ENCODE measurements around the gene ATP11B. TPM values are rescaled to one million over a fixed set of nuclear protein-coding genes. Genes with fewer than 3 reads are reported as not detected.
A peak's percentile ranks its signal among the peaks of the same experiment; 100 is the strongest.

ATP11B gene
- total RNA-seq, 2 donors from 2014 or later, result 158 to 160 TPM

DNA sequence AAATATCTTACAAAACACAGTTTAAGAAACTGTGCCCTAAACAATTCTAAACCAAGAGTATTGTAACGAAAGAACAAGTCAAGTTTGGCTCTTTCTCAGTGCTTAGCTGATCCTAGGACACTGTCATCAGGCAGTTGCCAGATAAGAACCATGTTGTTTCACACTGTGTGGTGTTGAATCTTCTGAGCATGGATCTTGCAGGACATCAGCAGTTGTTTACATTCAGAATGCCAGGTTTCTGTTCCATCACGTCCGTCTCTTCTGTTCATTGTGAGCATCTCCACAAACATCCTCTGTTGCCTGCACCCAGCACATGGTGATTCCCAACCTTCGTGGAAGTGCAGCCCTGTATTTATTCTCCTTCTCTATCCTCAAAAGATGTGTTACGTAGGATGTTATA lies 119.2 kb downstream of the ATP11B start:
- Mint-ChIP-seq H3K27ac (peak overlapping the region; percentile 69 to 72), H3K36me3 (peaks cover 7% of the 10 kb centered on the region)

GRCh38 chr3:182913889-182914288 lies 120.6 kb downstream of the ATP11B start:
- H3K4me1 Mint-ChIP-seq (ENCODE audit: low read depth in 2 of 2), result peaks cover 38 to 54% of the 10 kb centered on the region in 2 donors
- no peaks in the 10 kb centered on the region for H3K27me3 Mint-ChIP-seq
- DNase-seq (ENCODE audit: low spot score) (no peak), ATAC-seq (peak; percentile 34 to 60)
- H3K27ac Mint-ChIP-seq, result peak overlapping the region; percentile 42 to 88
- H3K36me3 Mint-ChIP-seq, result peaks cover 7% of the 10 kb centered on the region
- H3K9me3 Mint-ChIP-seq, result no peaks in the 10 kb centered on the region
- H3K4me3 Mint-ChIP-seq, result peak overlapping the region; percentile 53

More for the DNA sequence above, 119.2 kb downstream of the ATP11B start:
- no peaks in the 10 kb centered on the region for H3K27me3 Mint-ChIP-seq
- DNase-seq (ENCODE audit: low spot score), result no peak
- peaks cover 38 to 55% of the 10 kb centered on the region in 2 donors for H3K4me1 Mint-ChIP-seq (ENCODE audit: low read depth in 2 of 2)
- H3K4me3 Mint-ChIP-seq, result no peak overlapping the region
- ATAC-seq, result no peak
- no peaks in the 10 kb centered on the region for H3K9me3 Mint-ChIP-seq

- H3K4me1 Mint-ChIP-seq (ENCODE audit: low read depth in 2 of 2), result peaks cover 35 to 50% of the 10 kb centered on the region in 2 donors
- ATAC-seq (peak in 1 of 2 donors; percentile 39), DNase-seq (ENCODE audit: low spot score) (no peak)
- no peaks in the 10 kb centered on the region for H3K9me3 Mint-ChIP-seq
- H3K36me3 Mint-ChIP-seq, result peaks cover 7% of the 10 kb centered on the region
- H3K27ac Mint-ChIP-seq, result peak overlapping the region; percentile 42 to 88
- no peaks in the 10 kb centered on the region for H3K27me3 Mint-ChIP-seq
- H3K4me3 Mint-ChIP-seq, result peak overlapping the region; percentile 25
Observed at GRCh38 chr3:182914341-182914740, 121.0 kb downstream of the ATP11B start.

DNA sequence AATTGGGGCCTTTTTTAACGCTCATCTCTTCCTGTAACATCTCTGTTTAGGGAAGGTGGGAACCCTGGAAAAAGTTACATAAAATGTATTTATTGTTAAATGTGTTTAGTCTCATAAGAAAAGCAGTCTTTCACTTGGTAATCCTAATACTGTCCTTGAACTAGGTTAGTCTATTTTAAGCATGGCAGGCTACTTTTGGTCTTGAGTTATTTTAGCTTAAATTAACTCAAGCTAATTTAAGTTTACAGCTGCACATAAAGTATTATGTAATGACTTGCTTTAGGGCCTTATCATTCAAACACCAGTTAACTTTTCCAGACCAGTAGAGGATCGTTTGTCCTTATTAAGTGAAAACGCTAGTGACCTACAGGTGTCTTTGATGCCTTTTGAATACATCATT lies 123.8 kb downstream of the ATP11B start:
- no peaks in the 10 kb centered on the region for H3K27me3 Mint-ChIP-seq
- peaks cover 17 to 27% of the 10 kb centered on the region in 2 donors for H3K4me1 Mint-ChIP-seq (ENCODE audit: low read depth in 2 of 2)
- no peak for DNase-seq (ENCODE audit: low spot score)
- ATAC-seq, result no peak
- peaks cover 7% of the 10 kb centered on the region for H3K36me3 Mint-ChIP-seq
- H3K9me3 Mint-ChIP-seq, result no peaks in the 10 kb centered on the region
- H3K4me3 Mint-ChIP-seq, result no peak overlapping the region
- no peak overlapping the region for H3K27ac Mint-ChIP-seq

- H3K36me3 Mint-ChIP-seq, result peaks cover under 1% of the 10 kb centered on the region
- H3K4me3 Mint-ChIP-seq, result no peak overlapping the region
- DNase-seq (ENCODE audit: low spot score) (no peak), ATAC-seq (no peak)
- H3K4me1 Mint-ChIP-seq (ENCODE audit: low read depth in 2 of 2), result peaks cover 1 to 3% of the 10 kb centered on the region in 2 donors
- no peaks in the 10 kb centered on the region for H3K27me3 Mint-ChIP-seq
- no peak overlapping the region for H3K27ac Mint-ChIP-seq
- H3K9me3 Mint-ChIP-seq, result no peaks in the 10 kb centered on the region
Observed at GRCh38 chr3:182919866-182920357, 126.6 kb downstream of the ATP11B start.

DNA sequence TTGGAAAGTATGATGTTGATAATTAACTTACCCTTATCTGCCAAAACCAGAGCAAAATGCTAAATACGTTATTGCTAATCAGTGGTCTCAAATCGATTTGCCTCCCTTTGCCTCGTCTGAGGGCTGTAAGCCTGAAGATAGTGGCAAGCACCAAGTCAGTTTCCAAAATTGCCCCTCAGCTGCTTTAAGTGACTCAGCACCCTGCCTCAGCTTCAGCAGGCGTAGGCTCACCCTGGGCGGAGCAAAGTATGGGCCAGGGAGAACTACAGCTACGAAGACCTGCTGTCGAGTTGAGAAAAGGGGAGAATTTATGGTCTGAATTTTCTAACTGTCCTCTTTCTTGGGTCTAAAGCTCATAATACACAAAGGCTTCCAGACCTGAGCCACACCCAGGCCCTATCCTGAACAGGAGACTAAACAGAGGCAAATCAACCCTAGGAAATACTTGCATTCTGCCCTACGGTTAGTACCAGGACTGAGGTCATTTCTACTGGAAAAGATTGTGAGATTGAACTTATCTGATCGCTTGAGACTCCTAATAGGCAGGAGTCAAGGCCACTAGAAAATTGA lies 127.3 kb downstream of the ATP11B start:
- H3K36me3 Mint-ChIP-seq, result no peaks in the 10 kb centered on the region
- H3K4me3 Mint-ChIP-seq, result no peak overlapping the region
- peaks cover 7 to 8% of the 10 kb centered on the region in 2 donors for H3K4me1 Mint-ChIP-seq (ENCODE audit: low read depth in 2 of 2)
- ATAC-seq (peak in 1 of 2 donors; percentile 36), DNase-seq (ENCODE audit: low spot score) (no peak)
- no peaks in the 10 kb centered on the region for H3K27me3 Mint-ChIP-seq
- no peaks in the 10 kb centered on the region for H3K9me3 Mint-ChIP-seq
- no peak overlapping the region for H3K27ac Mint-ChIP-seq

- ATAC-seq, result no peak
- no peaks in the 10 kb centered on the region for H3K36me3 Mint-ChIP-seq
Observed at GRCh38 chr3:182921665-182922355, 128.5 kb downstream of the ATP11B start.

DNA sequence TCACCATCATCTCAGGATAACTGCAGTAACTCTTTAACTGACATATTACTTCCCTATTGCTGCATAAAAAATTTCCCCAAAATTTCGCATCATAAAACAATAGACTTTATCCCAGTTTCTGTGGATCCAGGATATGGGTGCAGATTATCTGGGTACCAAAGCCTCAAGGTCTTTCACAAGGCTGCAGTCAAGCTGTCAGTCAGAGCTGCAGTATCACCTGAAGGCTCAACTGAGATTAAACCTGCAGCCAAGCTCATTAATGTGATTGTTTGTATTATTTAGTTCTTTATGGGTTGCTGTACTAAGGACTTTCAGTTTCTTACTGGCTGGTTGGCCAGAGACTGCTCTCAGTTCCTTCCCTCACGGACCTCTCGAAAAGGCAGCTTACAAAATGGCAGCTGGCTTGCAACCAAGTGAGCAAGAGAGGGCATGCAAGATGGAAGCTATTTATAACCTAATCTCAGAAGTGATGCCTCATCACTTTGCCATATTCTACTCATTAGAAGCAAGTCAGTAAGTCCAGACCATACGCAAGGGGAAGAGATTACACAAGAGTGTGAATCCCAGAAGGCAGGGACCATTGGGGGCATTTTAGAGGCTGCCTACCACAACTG lies 132.1 kb downstream of the ATP11B start:
- H3K27me3 Mint-ChIP-seq, result no peaks in the 10 kb centered on the region
- H3K4me1 Mint-ChIP-seq (ENCODE audit: low read depth in 2 of 2), result peaks cover 22 to 23% of the 10 kb centered on the region in 2 donors
- no peaks in the 10 kb centered on the region for H3K9me3 Mint-ChIP-seq
- H3K27ac Mint-ChIP-seq, result peak overlapping the region; percentile 15 to 29
- peaks cover 5% of the 10 kb centered on the region for H3K36me3 Mint-ChIP-seq
- ATAC-seq, result no peak
- no peak overlapping the region for H3K4me3 Mint-ChIP-seq
- no peak for DNase-seq (ENCODE audit: low spot score)

More at GRCh38 chr3:182921665-182922355, 128.5 kb downstream of the ATP11B start:
- Mint-ChIP-seq H3K27ac (no peak overlapping the region), H3K27me3 (no peaks in the 10 kb centered on the region), H3K9me3 (no peaks in the 10 kb centered on the region), H3K4me1 (ENCODE audit: low read depth in 2 of 2) (peaks cover 16% of the 10 kb centered on the region in 2 donors), H3K4me3 (no peak overlapping the region)
- DNase-seq (ENCODE audit: low spot score), result no peak

DNA sequence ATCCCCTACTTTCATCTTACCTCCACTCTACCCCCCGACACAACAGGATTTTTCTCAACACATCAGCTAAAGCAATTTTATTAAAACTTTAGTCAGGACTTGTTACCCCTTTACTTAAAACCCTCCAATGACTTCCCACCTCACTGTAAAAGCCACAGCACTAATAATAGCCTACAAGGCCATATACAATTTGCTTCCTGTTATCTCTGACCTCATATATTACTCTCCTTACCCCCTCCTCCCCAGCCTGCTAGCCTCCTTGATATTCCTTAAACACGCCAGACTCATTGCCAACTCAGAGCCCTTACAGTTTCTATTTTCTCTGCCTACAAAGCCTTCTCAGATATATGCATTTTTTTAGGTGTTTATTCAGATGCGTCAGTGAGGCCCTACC lies 132.6 kb downstream of the ATP11B start:
- peaks cover 22 to 23% of the 10 kb centered on the region in 2 donors for H3K4me1 Mint-ChIP-seq (ENCODE audit: low read depth in 2 of 2)
- peak overlapping the region; percentile 6 to 15 for H3K27ac Mint-ChIP-seq
- no peaks in the 10 kb centered on the region for H3K27me3 Mint-ChIP-seq
- no peak for DNase-seq (ENCODE audit: low spot score)
- H3K4me3 Mint-ChIP-seq, result no peak overlapping the region
- H3K9me3 Mint-ChIP-seq, result no peaks in the 10 kb centered on the region
- ATAC-seq, result no peak
- peaks cover 7% of the 10 kb centered on the region for H3K36me3 Mint-ChIP-seq

- H3K4me3 Mint-ChIP-seq, result no peak overlapping the region
- DNase-seq (ENCODE audit: low spot score) (no peak), ATAC-seq (no peak)
- peaks cover 16% of the 10 kb centered on the region for H3K36me3 Mint-ChIP-seq
- H3K4me1 Mint-ChIP-seq (ENCODE audit: low read depth in 2 of 2), result peaks cover 11 to 14% of the 10 kb centered on the region in 2 donors
- peak overlapping the region in 1 of 2 donors; percentile 56 for H3K27ac Mint-ChIP-seq
- no peaks in the 10 kb centered on the region for H3K27me3 Mint-ChIP-seq
- H3K9me3 Mint-ChIP-seq, result peaks cover 3% of the 10 kb centered on the region
Observed at GRCh38 chr3:182935803-182936202, 142.5 kb downstream of the ATP11B start.

DNA sequence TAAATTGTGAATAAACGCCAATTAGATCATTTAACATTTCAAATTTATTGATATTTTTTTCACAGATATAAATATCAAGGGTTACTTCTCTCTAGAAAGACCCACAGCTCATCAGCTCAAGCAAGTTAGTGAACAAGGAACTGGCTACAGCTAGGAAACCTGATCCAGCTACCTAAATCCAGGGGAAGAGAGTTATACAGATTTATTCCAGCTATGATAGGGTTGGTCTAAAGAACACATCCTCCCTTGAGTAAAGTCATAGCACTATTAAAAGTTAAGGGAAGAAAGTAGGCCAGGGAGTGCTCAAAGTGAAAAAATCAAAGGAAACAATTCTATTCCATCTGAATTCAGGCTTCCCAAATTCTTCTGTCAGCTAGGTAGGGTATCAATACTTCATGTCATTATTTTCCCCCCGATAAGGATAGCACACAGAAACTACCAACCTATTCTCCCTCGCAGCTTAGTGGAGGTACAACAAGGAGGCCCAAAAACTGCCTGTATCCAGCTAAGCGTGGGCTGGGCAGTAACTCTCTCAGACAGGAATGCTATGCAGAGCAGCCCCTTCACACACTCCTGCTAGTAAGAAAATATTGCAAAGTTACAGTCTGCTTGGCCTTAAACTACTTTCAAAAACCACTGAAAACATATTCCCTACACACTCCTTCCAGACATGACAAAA lies 143.1 kb downstream of the ATP11B start:
- Mint-ChIP-seq H3K27ac (peak overlapping the region in 1 of 2 donors; percentile 56), H3K4me1 (ENCODE audit: low read depth in 2 of 2) (peaks cover 11 to 14% of the 10 kb centered on the region in 2 donors), H3K36me3 (peaks cover 10% of the 10 kb centered on the region), H3K4me3 (no peak overlapping the region), H3K27me3 (no peaks in the 10 kb centered on the region), H3K9me3 (peaks cover 3% of the 10 kb centered on the region)
- no peak for ATAC-seq
- no peak for DNase-seq (ENCODE audit: low spot score)

- H3K36me3 Mint-ChIP-seq, result peaks cover 9% of the 10 kb centered on the region
- peaks cover 11 to 14% of the 10 kb centered on the region in 2 donors for H3K4me1 Mint-ChIP-seq (ENCODE audit: low read depth in 2 of 2)
- peaks cover 3% of the 10 kb centered on the region for H3K9me3 Mint-ChIP-seq
- H3K4me3 Mint-ChIP-seq, result no peak overlapping the region
- no peaks in the 10 kb centered on the region for H3K27me3 Mint-ChIP-seq
- no peak for DNase-seq (ENCODE audit: low spot score)
- no peak overlapping the region for H3K27ac Mint-ChIP-seq
- ATAC-seq, result no peak
Observed at GRCh38 chr3:182936918-182937285, 143.6 kb downstream of the ATP11B start.

DNA sequence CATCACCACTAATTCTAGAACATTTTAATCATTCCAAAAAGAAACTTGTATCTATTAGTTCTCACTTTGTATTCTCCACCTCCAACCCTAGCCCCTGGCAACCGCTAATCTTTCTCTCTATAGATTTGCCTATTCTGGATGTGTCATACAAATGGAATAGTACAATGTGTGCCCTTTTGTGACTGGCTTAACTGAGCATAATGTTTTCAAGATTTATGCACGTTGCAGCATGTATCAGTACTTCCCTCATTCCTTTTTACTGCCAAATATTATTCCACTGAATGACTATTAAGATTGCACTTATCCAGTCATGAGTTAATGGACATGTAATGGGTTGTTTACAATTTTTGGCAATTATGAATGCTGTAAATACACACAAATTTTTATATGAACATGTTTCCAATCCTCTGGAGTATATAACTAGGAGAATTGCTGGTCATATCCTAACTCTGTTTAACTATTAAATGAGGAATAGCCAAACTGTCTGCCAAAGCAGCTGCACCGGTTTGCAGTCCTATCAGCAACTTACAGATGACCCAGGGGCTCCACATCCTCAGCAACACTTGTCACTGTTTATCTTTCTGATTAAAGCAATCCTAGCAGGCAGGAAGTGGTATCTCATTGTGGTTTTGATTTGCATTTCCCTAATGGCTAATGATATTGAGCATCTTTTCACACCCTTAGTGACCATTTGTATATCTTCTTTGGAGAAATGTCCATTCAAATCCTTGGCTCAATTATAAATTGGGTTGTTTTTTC lies 144.2 kb downstream of the ATP11B start:
- Mint-ChIP-seq H3K9me3 (no peaks in the 10 kb centered on the region), H3K27ac (no peak overlapping the region), H3K36me3 (peaks cover 3% of the 10 kb centered on the region), H3K4me3 (no peak overlapping the region), H3K27me3 (no peaks in the 10 kb centered on the region), H3K4me1 (ENCODE audit: low read depth in 2 of 2) (peaks cover 11 to 14% of the 10 kb centered on the region in 2 donors)
- DNase-seq (ENCODE audit: low spot score) (no peak), ATAC-seq (no peak)
